ENCODE measurements around the gene MBTPS1. TPM values are rescaled to one million over a fixed set of nuclear protein-coding genes. Genes with fewer than 3 reads are reported as not detected.

MBTPS1 gene
- total RNA-seq, 4 donors from 2014 or later, result 98.4 to 149 (median 121) TPM

DNA sequence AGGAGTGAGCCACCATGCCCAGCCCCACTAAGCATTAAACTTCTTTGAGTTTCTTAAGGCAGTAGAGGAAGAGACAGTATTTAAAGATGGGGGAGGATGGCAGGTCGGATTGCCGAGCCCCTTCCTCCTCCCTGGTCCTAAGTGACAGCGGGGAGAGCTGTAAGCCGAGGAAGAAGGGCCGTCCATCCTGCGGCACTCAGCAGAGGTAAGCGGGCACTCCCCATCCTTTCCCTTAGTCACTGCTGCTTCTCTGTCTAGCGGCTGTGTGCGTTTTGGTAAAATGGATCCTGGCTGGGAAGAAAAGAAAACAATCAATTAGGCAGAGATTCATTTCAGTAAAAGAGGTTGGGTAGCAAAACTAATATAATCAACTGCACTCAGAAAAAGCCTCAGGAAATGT is 42.3 kb upstream of the MBTPS1 start:
- no peaks in the 10 kb centered on the region for H3K27me3 ChIP-seq
- H3K27ac ChIP-seq, result no peak overlapping the region
- no peaks in the 10 kb centered on the region for H3K36me3 ChIP-seq
- TF ChIP-seq EP300 (IDR thresholded peaks at IDR 0.05) (no peak), POLR2A (IDR thresholded peaks at IDR 0.05) (no peak)
- TF ChIP-seq, protein P1, sequence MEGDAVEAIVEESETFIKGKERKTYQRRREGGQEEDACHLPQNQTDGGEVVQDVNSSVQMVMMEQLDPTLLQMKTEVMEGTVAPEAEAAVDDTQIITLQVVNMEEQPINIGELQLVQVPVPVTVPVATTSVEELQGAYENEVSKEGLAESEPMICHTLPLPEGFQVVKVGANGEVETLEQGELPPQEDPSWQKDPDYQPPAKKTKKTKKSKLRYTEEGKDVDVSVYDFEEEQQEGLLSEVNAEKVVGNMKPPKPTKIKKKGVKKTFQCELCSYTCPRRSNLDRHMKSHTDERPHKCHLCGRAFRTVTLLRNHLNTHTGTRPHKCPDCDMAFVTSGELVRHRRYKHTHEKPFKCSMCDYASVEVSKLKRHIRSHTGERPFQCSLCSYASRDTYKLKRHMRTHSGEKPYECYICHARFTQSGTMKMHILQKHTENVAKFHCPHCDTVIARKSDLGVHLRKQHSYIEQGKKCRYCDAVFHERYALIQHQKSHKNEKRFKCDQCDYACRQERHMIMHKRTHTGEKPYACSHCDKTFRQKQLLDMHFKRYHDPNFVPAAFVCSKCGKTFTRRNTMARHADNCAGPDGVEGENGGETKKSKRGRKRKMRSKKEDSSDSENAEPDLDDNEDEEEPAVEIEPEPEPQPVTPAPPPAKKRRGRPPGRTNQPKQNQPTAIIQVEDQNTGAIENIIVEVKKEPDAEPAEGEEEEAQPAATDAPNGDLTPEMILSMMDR (IDR thresholded peaks at IDR 0.05), result no peak
- no peak for DNase-seq (ENCODE audit: low spot score in 2 of 2)
- 26 to 35% methylated on average over 9 of the region's 9 CpGs for WGBS, 2 donors
- no peaks in the 10 kb centered on the region for H3K4me1 ChIP-seq
- no peak overlapping the region for H3K4me3 ChIP-seq
- H3K9me3 ChIP-seq, result no peaks in the 10 kb centered on the region

DNA sequence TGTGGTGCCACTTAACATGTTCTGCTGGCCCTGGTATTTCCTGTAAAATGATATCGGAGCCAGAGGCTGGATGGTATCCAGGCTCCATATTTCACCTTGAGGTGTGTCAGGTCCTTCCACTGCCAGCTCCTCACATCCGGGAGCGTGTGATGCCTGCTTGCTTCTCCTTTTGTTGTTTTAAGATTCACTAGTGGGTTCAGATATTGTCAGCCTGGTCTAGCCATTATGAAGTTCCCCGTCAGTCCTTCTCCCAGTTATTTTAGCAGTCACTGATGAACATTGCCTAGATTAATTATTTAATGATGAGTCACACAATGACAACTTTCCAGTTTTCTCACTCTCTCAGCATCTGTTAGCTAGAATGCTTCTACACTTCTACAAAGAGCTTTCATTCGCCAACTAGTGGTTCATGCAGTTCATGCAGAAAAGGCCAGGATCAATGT is 39.6 kb upstream of the MBTPS1 start:
- H3K27ac ChIP-seq, result no peak overlapping the region
- no peaks in the 10 kb centered on the region for H3K27me3 ChIP-seq
- H3K9me3 ChIP-seq, result no peaks in the 10 kb centered on the region
- peaks cover 0 to 6% (median 0%) of the 10 kb centered on the region in 4 donors for H3K4me1 ChIP-seq
- WGBS, 2 donors, result 71 to 76% methylated on average over 5 of the region's 5 CpGs
- no peak for DNase-seq (ENCODE audit: low spot score in 2 of 2)
- H3K36me3 ChIP-seq, result no peaks in the 10 kb centered on the region
- TF ChIP-seq EP300 (IDR thresholded peaks at IDR 0.05), result no peak
- no peak for TF ChIP-seq POLR2A (IDR thresholded peaks at IDR 0.05)
- TF ChIP-seq, protein P1 (IDR thresholded peaks at IDR 0.05), result no peak
- no peak overlapping the region for H3K4me3 ChIP-seq

DNA sequence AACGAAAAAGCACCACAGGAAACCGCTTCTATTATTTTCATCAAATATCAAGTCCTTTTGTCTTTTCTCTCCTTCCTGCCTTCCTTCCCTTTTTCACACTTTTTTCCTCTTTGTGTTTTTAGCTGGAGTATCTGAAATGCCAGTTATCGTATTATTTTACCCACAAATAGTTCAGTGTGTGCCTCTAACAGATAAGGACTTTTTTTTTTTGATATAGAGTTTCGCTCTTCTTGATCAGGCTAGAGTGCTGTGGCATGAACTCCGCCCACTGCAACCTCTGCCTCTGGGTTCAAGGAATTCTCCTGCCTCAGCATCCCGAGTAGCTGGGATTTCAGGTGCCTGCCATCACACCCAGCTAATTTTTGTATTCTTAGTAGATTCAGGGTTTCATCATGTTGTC is 39.0 kb upstream of the MBTPS1 start:
- H3K4me3 ChIP-seq, result no peak overlapping the region
- TF ChIP-seq EP300 (IDR thresholded peaks at IDR 0.05), result no peak
- no peak for TF ChIP-seq POLR2A (IDR thresholded peaks at IDR 0.05)
- TF ChIP-seq, protein P1 (IDR thresholded peaks at IDR 0.05), result no peak
- WGBS, 2 donors, result 83 to 91% methylated on average over 6 of the region's 6 CpGs
- peaks cover 0 to 6% (median 0%) of the 10 kb centered on the region in 4 donors for H3K4me1 ChIP-seq
- no peak for DNase-seq (ENCODE audit: low spot score in 2 of 2)
- H3K27me3 ChIP-seq, result no peaks in the 10 kb centered on the region
- no peaks in the 10 kb centered on the region for H3K36me3 ChIP-seq
- no peak overlapping the region for H3K27ac ChIP-seq
- H3K9me3 ChIP-seq, result no peaks in the 10 kb centered on the region

DNA sequence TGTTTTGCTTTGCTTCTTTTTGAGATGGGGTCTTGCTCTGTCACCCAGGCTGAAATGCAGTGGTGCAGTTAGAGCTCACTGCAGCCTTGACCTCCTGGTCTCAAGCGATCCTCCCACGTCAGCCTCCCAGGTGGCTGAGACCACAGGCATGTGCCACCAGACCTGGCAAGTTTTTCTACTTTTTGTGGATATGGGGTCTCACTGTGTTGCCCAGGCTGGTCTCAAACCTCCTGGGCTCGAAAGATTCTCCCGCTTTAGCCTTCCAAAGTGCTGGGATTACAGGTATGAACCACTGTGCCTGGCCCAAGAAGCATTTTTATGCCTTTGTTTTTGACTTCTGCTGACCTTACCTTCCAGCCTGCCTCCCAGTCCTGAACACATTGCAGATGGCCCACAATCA is 38.5 kb upstream of the MBTPS1 start:
- no peaks in the 10 kb centered on the region for H3K36me3 ChIP-seq
- TF ChIP-seq POLR2A (IDR thresholded peaks at IDR 0.05) (no peak), EP300 (IDR thresholded peaks at IDR 0.05) (no peak)
- TF ChIP-seq, protein P1 (IDR thresholded peaks at IDR 0.05), result no peak
- H3K4me1 ChIP-seq, result peaks cover 0 to 6% (median 0%) of the 10 kb centered on the region in 4 donors
- H3K27me3 ChIP-seq, result no peaks in the 10 kb centered on the region
- DNase-seq (ENCODE audit: low spot score in 2 of 2), result no peak
- H3K4me3 ChIP-seq, result no peak overlapping the region
- no peak overlapping the region for H3K27ac ChIP-seq
- 96 to 98% methylated on average over 4 of the region's 4 CpGs for WGBS, 2 donors
- no peaks in the 10 kb centered on the region for H3K9me3 ChIP-seq

DNA sequence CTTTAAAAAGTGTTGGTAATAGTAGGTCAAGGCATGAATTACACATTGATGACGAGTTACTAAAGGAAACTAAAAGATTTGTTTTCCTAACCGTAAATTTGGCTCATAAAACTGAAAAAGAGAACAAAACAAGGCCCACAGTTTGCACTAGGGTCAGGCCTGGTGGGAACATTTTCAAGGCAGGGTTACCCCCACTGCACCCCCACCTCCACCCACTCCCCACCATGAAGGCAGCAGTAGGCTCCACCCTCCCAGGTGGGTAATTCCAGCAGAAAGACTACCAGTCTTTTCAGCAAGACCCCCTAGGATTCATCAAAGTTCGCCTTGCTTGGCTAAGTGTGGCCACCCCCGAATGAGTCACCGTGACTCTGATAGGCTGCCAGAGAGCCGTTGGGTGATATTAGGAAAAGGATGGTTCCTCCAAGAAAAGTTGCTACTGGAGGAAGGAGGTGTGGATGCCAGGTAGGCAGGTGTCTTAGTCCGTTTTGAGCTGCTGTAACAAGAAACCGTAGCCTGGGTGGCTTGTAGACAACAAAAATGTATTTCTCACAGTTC is 37.0 kb upstream of the MBTPS1 start:
- TF ChIP-seq, protein P1 (IDR thresholded peaks at IDR 0.05), result no peak
- TF ChIP-seq POLR2A (IDR thresholded peaks at IDR 0.05) (no peak), EP300 (IDR thresholded peaks at IDR 0.05) (no peak)
- Histone ChIP-seq H3K4me1 (peaks cover 0 to 6% (median 0%) of the 10 kb centered on the region in 4 donors), H3K4me3 (no peak overlapping the region), H3K36me3 (no peaks in the 10 kb centered on the region), H3K27me3 (no peaks in the 10 kb centered on the region), H3K9me3 (no peaks in the 10 kb centered on the region), H3K27ac (no peak overlapping the region)
- WGBS, 2 donors, result 53% methylated on average over 8 of the region's 8 CpGs
- no peak for DNase-seq (ENCODE audit: low spot score in 2 of 2)
